NCI-H2196 treated with DMSO at 0.1 percent for 48 hours (cell line): ENCODE data around the gene TMEM245.
"Not testable (repeated sequence)": the region's sequence is repeated elsewhere in the genome, so short reads cannot be mapped to it uniquely, and the experiment has no call there.

ENCODE experiments used
- DNase-seq: peaks from one replicate; lab custom pipeline; 2025; ENCODE audit not compliant: unreplicated experiment; lab: John Stamatoyannopoulos, UW

TMEM245 gene

DNA sequence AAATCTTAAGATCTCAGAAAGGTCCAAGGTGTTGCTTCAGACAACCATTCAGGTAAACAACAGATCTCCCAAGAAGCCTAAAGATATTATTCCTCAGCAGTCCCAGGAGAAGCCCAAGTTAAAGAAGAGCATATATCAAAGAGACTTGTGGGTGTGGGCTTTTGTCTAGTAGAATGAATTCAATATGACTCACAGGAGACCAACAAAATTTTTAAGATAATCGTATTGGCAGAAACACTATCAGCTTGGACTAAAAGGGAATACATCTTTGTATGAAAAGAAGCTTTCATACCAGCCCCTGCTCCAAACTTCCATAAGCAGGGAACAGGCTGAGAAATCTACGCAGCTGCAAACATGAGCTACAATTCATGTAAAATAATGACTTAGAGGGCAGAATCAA, 116.6 kb downstream of the TMEM245 start:
- DNase-seq = no peak

DNA sequence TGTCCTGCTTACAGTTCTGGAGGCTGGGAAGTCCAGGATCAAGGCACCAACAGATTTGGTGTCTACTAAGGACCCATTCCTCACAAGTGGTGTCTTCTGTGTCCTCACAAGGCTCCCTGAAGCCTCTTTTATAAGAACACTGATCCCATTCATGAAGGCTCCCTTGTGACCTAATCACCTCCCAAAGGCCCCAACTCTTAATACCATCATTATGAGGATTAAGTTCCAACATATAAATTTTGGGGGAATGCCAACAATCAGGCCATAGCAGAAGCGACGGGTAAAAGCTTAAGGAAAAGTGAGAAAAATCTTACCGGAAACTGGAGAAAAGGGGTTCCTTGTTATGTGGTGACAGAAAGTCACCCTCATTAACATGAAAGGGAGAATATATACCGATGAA, 117.6 kb downstream of the TMEM245 start:
- no peak for DNase-seq

GRCh38 chr9:109001275-109001676, 118.5 kb downstream of the TMEM245 start:
- DNase-seq = no peak

GRCh38 chr9:108997112-108997511, 122.6 kb downstream of the TMEM245 start:
- DNase-seq = no peak

DNA sequence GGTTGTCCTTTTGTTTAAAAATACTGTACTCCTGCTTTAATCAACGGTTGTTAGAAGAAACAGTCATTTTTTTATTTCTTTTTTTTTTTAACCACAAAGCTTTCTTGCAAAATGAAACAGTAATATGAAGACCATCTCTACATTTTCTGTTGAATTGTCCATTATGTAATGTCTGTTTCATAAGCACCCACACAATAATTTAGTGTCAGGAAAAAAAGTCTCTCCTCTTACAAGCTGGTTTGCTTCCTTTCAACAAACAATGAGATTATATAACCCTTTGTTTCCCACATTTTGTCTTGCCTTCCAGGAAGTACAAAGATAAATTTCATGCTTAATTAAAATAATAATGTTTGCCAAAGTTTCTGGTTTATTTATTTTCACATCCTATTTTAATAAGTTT, 123.1 kb downstream of the TMEM245 start:
- DNase-seq = no peak

DNA sequence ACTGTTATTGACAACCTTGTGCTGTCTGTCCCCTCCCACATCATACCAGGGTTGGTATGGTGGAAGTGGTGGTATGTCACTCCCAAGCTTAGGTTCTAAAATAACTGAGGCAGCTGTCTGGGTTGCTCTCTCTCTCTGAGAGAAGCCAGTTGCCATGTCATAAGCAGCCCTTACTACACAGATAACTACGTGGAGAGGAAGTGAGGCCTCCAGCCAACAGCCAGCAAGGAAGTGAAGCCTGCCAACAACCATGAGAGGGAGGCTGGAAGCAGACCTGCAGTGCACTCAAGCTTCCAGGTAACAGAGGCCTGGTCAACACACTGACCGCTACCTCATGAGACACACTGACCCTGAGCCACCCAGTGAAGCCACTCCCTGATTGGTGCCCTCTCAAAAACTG, 125.1 kb downstream of the TMEM245 start:
- DNase-seq = no peak

DNA sequence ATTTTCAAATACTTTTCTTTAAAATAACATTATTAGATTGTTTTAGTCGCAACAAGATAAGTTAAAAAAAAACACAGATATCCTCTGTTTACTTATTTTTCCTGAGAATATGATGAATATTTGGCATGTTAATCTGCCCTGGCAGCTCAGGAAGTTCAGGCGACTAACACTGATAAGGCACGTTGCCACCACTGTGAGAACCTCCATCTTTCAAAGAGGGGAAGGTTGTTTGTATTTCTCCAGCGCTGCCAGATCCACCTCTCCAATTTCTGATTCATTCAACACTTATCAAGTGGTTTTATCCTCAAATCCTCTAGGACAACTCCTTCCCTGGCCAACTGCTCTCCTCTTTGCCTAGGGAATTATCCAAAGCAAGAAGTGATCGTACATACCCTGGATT, 128.3 kb downstream of the TMEM245 start:
- no peak for DNase-seq

GRCh38 chr9:108983885-108984284, 135.9 kb downstream of the TMEM245 start:
- no peak for DNase-seq

GRCh38 chr9:108980893-108981292, 138.9 kb downstream of the TMEM245 start:
- DNase-seq = no peak

DNA sequence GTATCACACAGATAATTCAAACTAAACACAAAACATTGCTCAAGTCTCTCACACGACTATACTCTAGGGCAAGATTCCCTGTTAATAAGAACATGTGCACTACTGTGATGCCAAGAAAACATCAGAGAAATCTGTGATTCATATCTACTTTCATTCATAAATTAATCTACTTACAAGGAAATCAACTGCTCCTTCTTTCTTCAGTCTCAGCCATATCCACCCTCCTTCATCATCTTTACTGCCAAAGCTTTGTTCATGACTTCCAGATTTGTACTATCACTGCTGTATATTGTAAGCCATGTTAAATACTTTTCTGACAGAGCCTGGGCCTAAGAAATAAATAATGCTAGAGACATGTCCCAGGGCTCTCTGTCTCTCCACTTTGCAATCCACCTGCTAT, 141.5 kb downstream of the TMEM245 start:
- DNase-seq = no peak

GRCh38 chr9:108973895-108974294, 145.9 kb downstream of the TMEM245 start:
- DNase-seq = no peak

- no peak for DNase-seq
Measured at GRCh38 chr9:108972626-108973209, 147.0 kb downstream of the TMEM245 start.

- no peak for DNase-seq
Measured at GRCh38 chr9:108972186-108972585, 147.6 kb downstream of the TMEM245 start.

DNA sequence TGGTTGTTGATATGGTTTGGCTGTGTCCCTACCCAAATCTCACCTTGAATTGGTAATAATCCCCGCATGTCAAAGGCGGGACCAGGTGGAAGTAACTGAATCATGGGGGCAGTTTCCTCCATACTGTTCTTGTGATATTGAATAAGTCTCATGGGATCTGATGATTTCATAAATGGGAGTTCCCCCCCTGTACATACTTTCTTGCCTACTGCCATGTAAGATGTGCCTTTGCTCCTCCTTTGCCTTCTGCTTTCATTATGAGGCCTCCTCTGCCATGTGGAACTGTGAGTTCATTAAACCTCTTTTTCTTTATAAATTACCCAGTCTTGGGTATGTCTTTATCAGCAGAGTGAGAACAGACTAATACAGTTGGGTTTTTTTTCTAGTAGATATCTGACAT, 148.4 kb downstream of the TMEM245 start:
- DNase-seq = not testable (repeated sequence)

GRCh38 chr9:108967916-108968315, 151.8 kb downstream of the TMEM245 start:
- DNase-seq = no peak
